HepG2 (cell line): ENCODE measurements around the gene CACTIN. TPM values are rescaled to one million over a fixed set of nuclear protein-coding genes. Genes with fewer than 3 reads are reported as not detected.

Experiments used
- ATAC-seq: fragments of 200-7000 bp; cut with Tn5 transposase; 3 replicates; pipeline ENCODE4 v1.9.1; 2020; ENCODE audit warnings: mild to moderate bottlenecking, moderate library complexity
- BruUV-seq: library from RNA; stranded (reverse); fragments of 400-500 nt; replicated peaks from 2 replicates; lab custom pipeline; 2021; lab: Mats Ljungman, UMichigan
- CTCF ChIA-PET: fragments of 300-600 bp; formaldehyde crosslinking; extraction: SDS; loops from one replicate; lab custom pipeline; 2021; ENCODE audit warnings: low total read pairs, inconsistent platforms, low intra/inter-chr PET ratio; lab: Yijun Ruan, JAX
- POLR2A ChIA-PET: fragments of 350-600 bp; sonication (Branson Sonifier 250); formaldehyde crosslinking; loops from one replicate; lab custom pipeline; 2020; ENCODE audit warnings: antibody characterized with exemption, inconsistent platforms; lab: Yijun Ruan, JAX
- DNase-seq: peaks from one replicate; pipeline ENCODE4 v3.0.0-alpha.2; 2015; ENCODE audit warnings: low spot score
- FAIRE-seq: peaks from 3 replicates; lab custom pipeline; 2011; peaks lifted over from hg19 to GRCh38; lab: Jason Lieb, UNC
- H2AFZ ChIP-seq: one replicate; pipeline ENCODE4 v1.6.1; 2011; ENCODE audit warnings: low read length, inconsistent platforms
- H3K27ac ChIP-seq: fragments of 300-600 bp; 3 replicates; pipeline ENCODE4 v1.8.0; 2011; ENCODE audit warnings: mixed run types, mild to moderate bottlenecking, mixed read lengths, low read length, inconsistent platforms; ENCODE audit not compliant: insufficient read depth; ENCODE audit errors: extremely low read length
- H3K27me3 ChIP-seq, 2 experiments: fragments of 200-600 bp in 1 of 2; 2 replicates in 1 of 2; 3 replicates in 1 of 2; pipeline versions ENCODE4 v1.6.0 to v1.8.0; 2011; ENCODE audit warnings: low read length in 2 of 2, mild to moderate bottlenecking in 2 of 2, moderate library complexity in 2 of 2, inconsistent platforms in 1 of 2; ENCODE audit not compliant: insufficient read depth in 2 of 2, control insufficient read depth in 1 of 2
- H3K36me3 ChIP-seq, 2 experiments: fragments of 200-600 bp in 1 of 2; replicated peaks in 1 of 2; 2 replicates in 1 of 2; 3 replicates in 1 of 2; pipeline versions ENCODE4 v1.5.1 to v1.8.0; 2011; ENCODE audit warnings: low read length in 2 of 2, inconsistent platforms in 1 of 2; ENCODE audit not compliant: insufficient read depth in 2 of 2, control insufficient read depth in 1 of 2
- H3K4me1 ChIP-seq: 2 replicates; pipeline ENCODE4 v1.5.1; 2012; ENCODE audit warnings: low read length, inconsistent platforms; ENCODE audit not compliant: insufficient read depth
- H3K4me2 ChIP-seq: 2 replicates; pipeline ENCODE4 v1.6.0; 2011; ENCODE audit warnings: low read depth, low read length, inconsistent platforms
- H3K4me3 ChIP-seq, 3 experiments: fragments of 200-600 bp in 1 of 3; sonication (generic), shearing (Covaris generic) in 1 of 3; replicated peaks in 1 of 3; 2 replicates each; pipeline ENCODE4 v1.5.1; 2011 to 2016; ENCODE audit warnings: low read length in 3 of 3, inconsistent platforms in 2 of 3, low read depth in 2 of 3, mild to moderate bottlenecking in 2 of 3, control low read depth in 1 of 3, mixed read lengths in 1 of 3; ENCODE audit not compliant: insufficient read depth in 1 of 3
- H3K79me2 ChIP-seq: one replicate; pipeline ENCODE4 v1.6.1; 2011; ENCODE audit warnings: low read length, inconsistent platforms; ENCODE audit not compliant: insufficient read depth
- H3K9ac ChIP-seq: 2 replicates; pipeline ENCODE4 v1.6.0; 2011; ENCODE audit warnings: mild to moderate bottlenecking, low read depth, low read length, inconsistent platforms; ENCODE audit not compliant: insufficient read depth
- H3K9me3 ChIP-seq: 2 replicates; pipeline ENCODE4 v1.5.1; 2012; ENCODE audit warnings: mild to moderate bottlenecking, low read length
- H4K20me1 ChIP-seq: 2 replicates; pipeline ENCODE4 v1.6.0; 2011; ENCODE audit warnings: inconsistent platforms, mild to moderate bottlenecking, low read length, moderate library complexity; ENCODE audit not compliant: insufficient read depth
- ATM ChIP-seq: fragments of 450-650 bp; IDR thresholded peaks from 2 replicates; pipeline ENCODE4 v1.7.1; 2017; ENCODE audit warnings: mild to moderate bottlenecking, borderline replicate concordance
- BHLHE40 ChIP-seq: IDR thresholded peaks from 2 replicates; pipeline ENCODE4 v1.6.1; 2011; ENCODE audit warnings: low read length, improper control_type of control experiment
- BORCS8-MEF2B ChIP-seq: sonication (generic); formaldehyde crosslinking; IDR thresholded peaks from 2 replicates; pipeline ENCODE4 v1.8.0; 2022; ENCODE audit warnings: mild to moderate bottlenecking, missing genetic modification reagents
- NFYC ChIP-seq: IDR thresholded peaks from 2 replicates; pipeline ENCODE4 v1.6.1; 2016; ENCODE audit warnings: missing genetic modification reagents, missing compliant biosample characterization
- THYN1 ChIP-seq: sonication (generic); formaldehyde crosslinking; IDR thresholded peaks from 2 replicates; pipeline ENCODE4 v1.8.1; 2023; ENCODE audit warnings: low read depth, mild to moderate bottlenecking, moderate library complexity, missing genetic modification reagents, borderline replicate concordance
- ZNF496 ChIP-seq: sonication (generic); formaldehyde crosslinking; IDR thresholded peaks from 2 replicates; pipeline ENCODE4 v1.8.1; 2023; ENCODE audit warnings: mild to moderate bottlenecking, moderate library complexity, missing genetic modification reagents; ENCODE audit not compliant: insufficient replicate concordance
- ZNF614 ChIP-seq: IDR thresholded peaks from 2 replicates; pipeline ENCODE4 v1.6.1; 2018; ENCODE audit warnings: missing biosample characterization, missing genetic modification reagents, inconsistent platforms, borderline replicate concordance
- WGBS: methylation state at CpG from one replicate; pipeline ENCODE4 v1.1.6; 2017; ENCODE audit warnings: low lambda C conversion rate; 5-methylcytosine and 5-hydroxymethylcytosine counted together
- in situ Hi-C: cut with HindIII; loops from 2 replicates; pipeline ENCODE4 v1.10.0; 2017; ENCODE audit warnings: low pct_unique_long_range_greater_than_20kb; ENCODE audit not compliant: extremely low pct_ligation_motif_present
- intact Hi-C: fragments of 100-400 bp; cut with micrococcal nuclease; formaldehyde crosslinking; loops from one replicate; pipeline ENCODE4 v1.10.0; 2022; ENCODE audit not compliant: unreplicated experiment
- polyA plus RNA-seq, 8 experiments: library from polyadenylated mRNA; depleted of rRNA in 3 of 8; stranded (reverse) in 7 of 8; unstranded in 1 of 8; fragments of >200 nt; fragmentation: Illumina TruSeq in 4 of 8; extraction: Trizol in 4 of 8; gene quantifications; 2 replicates each; pipeline versions ENCODE4 v1.2.1 to v1.2.3, GENCODE V29; 2011 to 2016; ENCODE audit warnings: low read depth in 4 of 8, missing spikeins in 1 of 8, mixed read lengths in 1 of 8; ENCODE audit not compliant: insufficient read depth in 1 of 8
- total RNA-seq, 5 experiments: library from RNA; depleted of rRNA; stranded (reverse); fragments of >200 nt; fragmentation: Illumina TruSeq; extraction: Trizol; gene quantifications; 2 replicates each; pipeline ENCODE4 v1.2.3, GENCODE V29; 2016; ENCODE audit warnings: low read depth in 1 of 5
- TF ChIP-seq, protein P1 (sequence below): sonication (generic); formaldehyde crosslinking; IDR thresholded peaks from 2 replicates; pipeline ENCODE4 v1.4.0; 2020; ENCODE audit warnings: mild to moderate bottlenecking, missing genetic modification reagents, borderline replicate concordance
- TF ChIP-seq, protein P2 (sequence below): sonication (generic); formaldehyde crosslinking; IDR thresholded peaks from 2 replicates; pipeline ENCODE4 v1.4.0; 2020; ENCODE audit warnings: mild to moderate bottlenecking, missing genetic modification reagents
- TF ChIP-seq, protein P3 (sequence below): IDR thresholded peaks from 2 replicates; pipeline ENCODE4 v1.6.1; 2016; ENCODE audit warnings: missing biosample characterization, missing genetic modification reagents, low read depth
- TF ChIP-seq, protein P4 (sequence below): sonication (generic); formaldehyde crosslinking; IDR thresholded peaks from 2 replicates; pipeline ENCODE4 v1.4.0; 2020; ENCODE audit warnings: low read depth, mild to moderate bottlenecking, missing genetic modification reagents

Gene CACTIN
- total and polyA plus RNA-seq, 2 of the 13 experiments (the other 11 are each of a cell fraction or from before 2014, with no cell fraction given), result 10.0 to 16.6 TPM

DNA sequence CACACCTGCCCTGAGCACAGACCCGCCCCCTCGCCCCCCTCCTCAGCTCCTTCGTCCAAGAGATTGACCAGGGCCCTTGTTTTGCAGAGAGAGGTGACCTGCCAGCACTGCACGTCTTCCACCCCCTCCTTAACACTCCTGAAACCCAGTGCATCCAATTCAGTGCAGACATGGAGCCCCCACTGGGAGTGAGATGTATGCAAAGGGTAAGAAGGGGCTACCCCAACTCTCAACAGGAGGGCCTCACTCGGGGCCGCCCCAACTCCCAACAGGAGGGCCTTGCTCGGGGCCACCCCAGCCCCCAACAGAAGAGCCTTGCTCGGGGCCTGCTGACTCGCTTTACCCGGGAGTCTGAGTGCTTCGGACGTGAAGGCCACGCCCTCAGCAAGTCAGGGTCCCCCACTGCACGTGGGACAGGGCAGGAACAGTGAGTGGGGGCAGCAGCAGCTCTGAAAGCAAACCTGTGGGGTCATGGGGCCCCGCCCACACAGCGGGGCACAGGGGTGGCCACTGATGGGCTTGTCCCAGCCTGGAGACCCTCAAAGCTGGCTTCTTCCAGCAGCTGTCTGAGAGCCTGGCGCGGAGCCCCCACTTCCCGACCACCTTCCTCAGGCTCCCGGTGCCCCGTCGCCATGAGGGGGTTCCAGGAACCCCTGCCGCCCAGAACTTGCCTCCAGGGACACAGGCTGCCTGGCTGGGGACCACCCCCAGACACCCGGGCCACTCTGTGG lies 5.6 kb downstream of the CACTIN start:
- Histone ChIP-seq H3K27me3 (no peaks in the 10 kb centered on the region; a peak in 1 of 5 replicates), H3K9me3 (no peaks in the 10 kb centered on the region), H3K27ac (no peak overlapping the region), H3K4me3 (no peak overlapping the region), H4K20me1 (peaks cover 3% of the 10 kb centered on the region; the same call in 1 of the 2 replicates), H3K79me2 (peaks cover 14% of the 10 kb centered on the region), H3K9ac (no peak overlapping the region), H3K4me2 (no peak overlapping the region)
- in situ Hi-C loops, result no loop called here
- ATAC-seq, result no peak
- BruUV-seq, result no TSS peak
- 96% methylated on average over 14 of the region's 24 CpGs for WGBS
- TF ChIP-seq, protein P1, sequence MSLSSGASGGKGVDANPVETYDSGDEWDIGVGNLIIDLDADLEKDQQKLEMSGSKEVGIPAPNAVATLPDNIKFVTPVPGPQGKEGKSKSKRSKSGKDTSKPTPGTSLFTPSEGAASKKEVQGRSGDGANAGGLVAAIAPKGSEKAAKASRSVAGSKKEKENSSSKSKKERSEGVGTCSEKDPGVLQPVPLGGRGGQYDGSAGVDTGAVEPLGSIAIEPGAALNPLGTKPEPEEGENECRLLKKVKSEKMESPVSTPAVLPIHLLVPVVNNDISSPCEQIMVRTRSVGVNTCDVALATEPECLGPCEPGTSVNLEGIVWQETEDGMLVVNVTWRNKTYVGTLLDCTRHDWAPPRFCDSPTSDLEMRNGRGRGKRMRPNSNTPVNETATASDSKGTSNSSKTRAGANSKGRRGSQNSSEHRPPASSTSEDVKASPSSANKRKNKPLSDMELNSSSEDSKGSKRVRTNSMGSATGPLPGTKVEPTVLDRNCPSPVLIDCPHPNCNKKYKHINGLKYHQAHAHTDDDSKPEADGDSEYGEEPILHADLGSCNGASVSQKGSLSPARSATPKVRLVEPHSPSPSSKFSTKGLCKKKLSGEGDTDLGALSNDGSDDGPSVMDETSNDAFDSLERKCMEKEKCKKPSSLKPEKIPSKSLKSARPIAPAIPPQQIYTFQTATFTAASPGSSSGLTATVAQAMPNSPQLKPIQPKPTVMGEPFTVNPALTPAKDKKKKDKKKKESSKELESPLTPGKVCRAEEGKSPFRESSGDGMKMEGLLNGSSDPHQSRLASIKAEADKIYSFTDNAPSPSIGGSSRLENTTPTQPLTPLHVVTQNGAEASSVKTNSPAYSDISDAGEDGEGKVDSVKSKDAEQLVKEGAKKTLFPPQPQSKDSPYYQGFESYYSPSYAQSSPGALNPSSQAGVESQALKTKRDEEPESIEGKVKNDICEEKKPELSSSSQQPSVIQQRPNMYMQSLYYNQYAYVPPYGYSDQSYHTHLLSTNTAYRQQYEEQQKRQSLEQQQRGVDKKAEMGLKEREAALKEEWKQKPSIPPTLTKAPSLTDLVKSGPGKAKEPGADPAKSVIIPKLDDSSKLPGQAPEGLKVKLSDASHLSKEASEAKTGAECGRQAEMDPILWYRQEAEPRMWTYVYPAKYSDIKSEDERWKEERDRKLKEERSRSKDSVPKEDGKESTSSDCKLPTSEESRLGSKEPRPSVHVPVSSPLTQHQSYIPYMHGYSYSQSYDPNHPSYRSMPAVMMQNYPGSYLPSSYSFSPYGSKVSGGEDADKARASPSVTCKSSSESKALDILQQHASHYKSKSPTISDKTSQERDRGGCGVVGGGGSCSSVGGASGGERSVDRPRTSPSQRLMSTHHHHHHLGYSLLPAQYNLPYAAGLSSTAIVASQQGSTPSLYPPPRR (CRISPR knock-in tag), result no peak
- TF ChIP-seq ZNF496 (CRISPR knock-in tag), result no peak
- no peak for TF ChIP-seq BORCS8-MEF2B (CRISPR knock-in tag)
- TF ChIP-seq, protein P2, sequence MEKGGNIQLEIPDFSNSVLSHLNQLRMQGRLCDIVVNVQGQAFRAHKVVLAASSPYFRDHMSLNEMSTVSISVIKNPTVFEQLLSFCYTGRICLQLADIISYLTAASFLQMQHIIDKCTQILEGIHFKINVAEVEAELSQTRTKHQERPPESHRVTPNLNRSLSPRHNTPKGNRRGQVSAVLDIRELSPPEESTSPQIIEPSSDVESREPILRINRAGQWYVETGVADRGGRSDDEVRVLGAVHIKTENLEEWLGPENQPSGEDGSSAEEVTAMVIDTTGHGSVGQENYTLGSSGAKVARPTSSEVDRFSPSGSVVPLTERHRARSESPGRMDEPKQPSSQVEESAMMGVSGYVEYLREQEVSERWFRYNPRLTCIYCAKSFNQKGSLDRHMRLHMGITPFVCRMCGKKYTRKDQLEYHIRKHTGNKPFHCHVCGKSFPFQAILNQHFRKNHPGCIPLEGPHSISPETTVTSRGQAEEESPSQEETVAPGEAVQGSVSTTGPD, result no peak
- TF ChIP-seq, protein P3, sequence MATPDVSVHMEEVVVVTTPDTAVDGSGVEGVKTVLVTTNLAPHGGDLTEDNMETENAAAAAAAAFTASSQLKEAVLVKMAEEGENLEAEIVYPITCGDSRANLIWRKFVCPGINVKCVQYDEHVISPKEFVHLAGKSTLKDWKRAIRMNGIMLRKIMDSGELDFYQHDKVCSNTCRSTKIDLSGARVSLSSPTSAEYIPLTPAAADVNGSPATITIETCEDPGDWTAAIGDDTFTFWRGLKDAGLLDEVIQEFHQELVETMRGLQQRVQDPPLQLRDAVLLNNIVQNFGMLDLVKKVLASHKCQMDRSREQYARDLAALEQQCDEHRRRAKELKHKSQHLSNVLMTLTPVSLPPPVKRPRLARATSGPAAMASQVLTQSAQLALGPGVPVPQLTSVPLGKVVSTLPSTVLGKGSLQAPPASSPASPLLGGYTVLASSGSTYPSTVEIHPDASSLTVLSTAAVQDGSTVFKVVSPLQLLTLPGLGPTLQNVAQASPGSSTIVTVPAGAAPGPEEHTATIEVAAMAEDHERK (CRISPR knock-in tag), result no peak
- no peak for TF ChIP-seq ATM
- TF ChIP-seq THYN1 (CRISPR knock-in tag), result no peak
- TF ChIP-seq ZNF614 (CRISPR knock-in tag), result no peak
- TF ChIP-seq, protein P4, sequence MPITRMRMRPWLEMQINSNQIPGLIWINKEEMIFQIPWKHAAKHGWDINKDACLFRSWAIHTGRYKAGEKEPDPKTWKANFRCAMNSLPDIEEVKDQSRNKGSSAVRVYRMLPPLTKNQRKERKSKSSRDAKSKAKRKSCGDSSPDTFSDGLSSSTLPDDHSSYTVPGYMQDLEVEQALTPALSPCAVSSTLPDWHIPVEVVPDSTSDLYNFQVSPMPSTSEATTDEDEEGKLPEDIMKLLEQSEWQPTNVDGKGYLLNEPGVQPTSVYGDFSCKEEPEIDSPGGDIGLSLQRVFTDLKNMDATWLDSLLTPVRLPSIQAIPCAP (CRISPR knock-in tag), result no peak
- no peak for TF ChIP-seq BHLHE40
- TF ChIP-seq NFYC (CRISPR knock-in tag), result no peak
- TF ChIP-seq, all 625 proteins: peak for 0
- Histone ChIP-seq H3K36me3 (peaks cover 5 to 6% of the 10 kb centered on the region in 2 experiments; a peak in 2 of 5 replicates), H2AFZ (no peak overlapping the region), H3K4me1 (peaks cover 14% of the 10 kb centered on the region)
- CTCF ChIA-PET, result no interaction called here
- intact Hi-C loops, result no loop called here
- DNase-seq, result no peak
- POLR2A ChIA-PET, result no interaction called here
- no peak for FAIRE-seq
